22Rv1 (cell line): Measurements from ENCODE around the gene WDTC1.

ENCODE experiments used
- ZFX ChIP-seq: fragments of 450-650 bp; IDR thresholded peaks from 2 replicates; pipeline ENCODE4 v1.6.1; 2017; ENCODE audit warnings: antibody characterized with exemption, borderline replicate concordance
- TF ChIP-seq, protein P1 (sequence below): fragments of 450-650 bp; IDR thresholded peaks from 2 replicates; pipeline ENCODE4 v1.5.1; 2017; ENCODE audit warnings: mild to moderate bottlenecking

DNA sequence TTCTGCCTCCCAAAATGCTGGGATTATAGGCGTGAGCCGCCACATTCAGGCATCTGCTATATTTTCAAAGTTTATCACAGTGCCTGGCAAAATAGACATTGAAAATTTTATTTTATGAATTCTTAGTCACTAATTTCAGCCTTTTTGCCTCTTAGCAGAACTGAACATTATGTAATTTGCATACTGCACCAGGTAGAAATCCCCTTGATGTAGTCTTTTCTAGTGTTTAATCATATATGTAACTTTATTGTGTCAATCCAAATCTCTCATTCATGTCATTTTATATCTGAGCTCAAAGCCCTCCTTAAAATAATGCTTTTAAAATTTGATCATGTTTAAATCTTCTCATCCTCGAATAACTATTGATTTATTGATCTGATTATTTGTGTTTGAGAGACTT, 19.2 kb downstream of the WDTC1 start:
- TF ChIP-seq, protein P1, sequence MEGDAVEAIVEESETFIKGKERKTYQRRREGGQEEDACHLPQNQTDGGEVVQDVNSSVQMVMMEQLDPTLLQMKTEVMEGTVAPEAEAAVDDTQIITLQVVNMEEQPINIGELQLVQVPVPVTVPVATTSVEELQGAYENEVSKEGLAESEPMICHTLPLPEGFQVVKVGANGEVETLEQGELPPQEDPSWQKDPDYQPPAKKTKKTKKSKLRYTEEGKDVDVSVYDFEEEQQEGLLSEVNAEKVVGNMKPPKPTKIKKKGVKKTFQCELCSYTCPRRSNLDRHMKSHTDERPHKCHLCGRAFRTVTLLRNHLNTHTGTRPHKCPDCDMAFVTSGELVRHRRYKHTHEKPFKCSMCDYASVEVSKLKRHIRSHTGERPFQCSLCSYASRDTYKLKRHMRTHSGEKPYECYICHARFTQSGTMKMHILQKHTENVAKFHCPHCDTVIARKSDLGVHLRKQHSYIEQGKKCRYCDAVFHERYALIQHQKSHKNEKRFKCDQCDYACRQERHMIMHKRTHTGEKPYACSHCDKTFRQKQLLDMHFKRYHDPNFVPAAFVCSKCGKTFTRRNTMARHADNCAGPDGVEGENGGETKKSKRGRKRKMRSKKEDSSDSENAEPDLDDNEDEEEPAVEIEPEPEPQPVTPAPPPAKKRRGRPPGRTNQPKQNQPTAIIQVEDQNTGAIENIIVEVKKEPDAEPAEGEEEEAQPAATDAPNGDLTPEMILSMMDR, result no peak
- TF ChIP-seq ZFX, result no peak
